ENCODE measurements around the gene PTPRH.

PTPRH gene

GRCh38 chr19:55208880-55209692 lies at the start of gene PTPRH:
Gene PTPRH, minus strand, starts transcription at chr19:55209501. Its CDS starts 68 bp downstream, at chr19:55209433.
- no peak for DNase-seq (ENCODE audit: low read depth in 2 of 2)

- peak; percentile 34 for DNase-seq (ENCODE audit: low read depth in 2 of 2)
Observed at GRCh38 chr19:55258476-55258827, 49.2 kb upstream of the PTPRH start.

GRCh38 chr19:55257461-55258420 lies 48.4 kb upstream of the PTPRH start:
- no peak for DNase-seq (ENCODE audit: low read depth in 2 of 2)

GRCh38 chr19:55256562-55257460 lies 47.5 kb upstream of the PTPRH start:
- DNase-seq (ENCODE audit: low read depth in 2 of 2) = no peak

GRCh38 chr19:55255618-55256423 lies 46.5 kb upstream of the PTPRH start:
- peak; percentile 42 to 51 for DNase-seq (ENCODE audit: low read depth in 2 of 2)

- DNase-seq (ENCODE audit: low read depth in 2 of 2) = no peak
Observed at GRCh38 chr19:55254625-55254977, 45.3 kb upstream of the PTPRH start.

- peak; percentile 23 to 29 for DNase-seq (ENCODE audit: low read depth in 2 of 2)
Observed at GRCh38 chr19:55253842-55254624, 44.7 kb upstream of the PTPRH start.

GRCh38 chr19:55252760-55253663 lies 43.7 kb upstream of the PTPRH start:
- DNase-seq (ENCODE audit: low read depth in 2 of 2) = no peak

- DNase-seq (ENCODE audit: low read depth in 2 of 2) = peak; percentile 44 to 50
Observed at GRCh38 chr19:55251341-55252081, 42.2 kb upstream of the PTPRH start.

- DNase-seq (ENCODE audit: low read depth in 2 of 2) = no peak
Observed at GRCh38 chr19:55250262-55251036, 41.1 kb upstream of the PTPRH start.

- DNase-seq (ENCODE audit: low read depth in 2 of 2) = no peak
Observed at GRCh38 chr19:55249841-55250240, 40.5 kb upstream of the PTPRH start.

- DNase-seq (ENCODE audit: low read depth in 2 of 2) = no peak
Observed at GRCh38 chr19:55248704-55249103, 39.4 kb upstream of the PTPRH start.

GRCh38 chr19:55248166-55248675 lies 38.9 kb upstream of the PTPRH start:
- no peak for DNase-seq (ENCODE audit: low read depth in 2 of 2)

- no peak for DNase-seq (ENCODE audit: low read depth in 2 of 2)
Observed at GRCh38 chr19:55247621-55248099, 38.4 kb upstream of the PTPRH start.

- no peak for DNase-seq (ENCODE audit: low read depth in 2 of 2)
Observed at GRCh38 chr19:55246462-55247451, 37.5 kb upstream of the PTPRH start.

Data from stimulated activated CD8-positive, alpha-beta memory T cell treated with anti-CD3 and anti-CD28 coated beads, Interleukin-15, amount 100 ng/mL, for 48 hours (primary cell).